ENCODE results near the gene GUCY2D.

Gene GUCY2D

GRCh38 chr17:8041249-8041928, 39.0 kb downstream of the GUCY2D start:
- no peak overlapping the region for H3K4me3 ChIP-seq (ENCODE audit: low read depth, low read length)
- in situ Hi-C loops (cut with HindIII; ENCODE audit: low sequenced_read_pairs) = no loop called here
- peak; percentile 35 for DNase-seq (ENCODE audit: low read depth)
- peak; percentile 60 for TF ChIP-seq CTCF (IDR thresholded peaks at IDR 0.05; ENCODE audit: low read depth, low read length, missing control alignments)

DNA sequence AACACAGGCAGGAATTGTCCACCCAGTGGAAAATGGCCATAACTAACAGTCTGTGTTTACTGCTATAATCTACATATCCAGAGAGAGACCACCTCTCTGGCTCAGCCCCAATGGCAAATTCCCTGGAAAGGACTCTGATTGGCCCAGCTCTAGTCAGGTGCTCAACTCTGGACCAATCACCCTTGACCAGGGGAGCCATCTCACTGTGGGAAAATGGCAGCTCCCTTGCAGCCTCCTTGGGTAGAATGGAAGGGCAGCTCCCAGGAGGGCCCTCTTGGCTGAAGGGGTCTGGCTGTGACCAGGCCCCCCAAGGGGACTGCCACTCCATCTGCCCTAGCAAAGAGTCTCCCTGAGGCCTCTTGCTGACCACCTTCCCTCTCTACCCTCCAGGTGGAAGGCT, 39.6 kb downstream of the GUCY2D start:
- in situ Hi-C loops (cut with HindIII; ENCODE audit: low sequenced_read_pairs) = no loop called here
- no peak overlapping the region for H3K4me3 ChIP-seq (ENCODE audit: low read depth, low read length)
- no peak for DNase-seq (ENCODE audit: low read depth)
- no peak for TF ChIP-seq CTCF (IDR thresholded peaks at IDR 0.05; ENCODE audit: low read depth, low read length, missing control alignments)

- H3K4me3 ChIP-seq (ENCODE audit: low read depth, low read length) = no peak overlapping the region
- TF ChIP-seq CTCF (IDR thresholded peaks at IDR 0.05; ENCODE audit: low read depth, low read length, missing control alignments) = no peak
- no peak for DNase-seq (ENCODE audit: low read depth)
- in situ Hi-C loops (cut with HindIII; ENCODE audit: low sequenced_read_pairs) = no loop called here
Measured at GRCh38 chr17:8044819-8045810, 42.7 kb downstream of the GUCY2D start.

DNA sequence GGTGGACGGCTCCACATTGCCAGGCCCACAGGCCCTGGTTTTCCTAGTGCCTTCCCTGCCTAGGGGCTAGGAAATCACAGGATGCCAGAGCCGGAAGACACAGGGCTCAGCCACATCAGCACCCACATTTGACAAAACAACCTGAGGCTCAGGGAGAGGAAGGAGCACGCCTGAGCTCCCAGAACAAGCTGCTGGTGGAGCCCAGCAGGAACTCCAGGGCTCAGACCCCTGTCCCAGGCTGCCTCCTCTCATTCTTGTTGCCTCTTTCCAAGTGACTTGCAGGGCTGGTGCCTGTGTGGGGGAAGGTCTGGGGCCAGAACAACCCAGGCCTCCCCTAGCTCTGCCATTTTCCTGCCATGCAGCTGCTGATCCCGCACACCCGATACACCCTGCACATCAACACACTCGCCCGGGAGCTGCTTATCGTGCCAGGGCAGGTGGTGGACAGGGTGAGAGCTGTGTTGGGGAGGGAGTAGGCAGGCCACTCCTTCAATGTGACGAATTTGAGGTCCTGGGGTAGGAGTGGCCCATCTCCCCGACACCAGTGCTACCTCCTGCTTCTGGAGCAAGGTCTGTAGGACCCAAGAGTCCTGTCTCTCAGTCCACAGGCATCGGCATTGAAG, 44.0 kb downstream of the GUCY2D start:
- TF ChIP-seq CTCF (IDR thresholded peaks at IDR 0.05; ENCODE audit: low read depth, low read length, missing control alignments) = no peak
- H3K4me3 ChIP-seq (ENCODE audit: low read depth, low read length) = no peak overlapping the region
- DNase-seq (ENCODE audit: low read depth) = no peak
- in situ Hi-C loops (cut with HindIII; ENCODE audit: low sequenced_read_pairs) = no loop called here

DNA sequence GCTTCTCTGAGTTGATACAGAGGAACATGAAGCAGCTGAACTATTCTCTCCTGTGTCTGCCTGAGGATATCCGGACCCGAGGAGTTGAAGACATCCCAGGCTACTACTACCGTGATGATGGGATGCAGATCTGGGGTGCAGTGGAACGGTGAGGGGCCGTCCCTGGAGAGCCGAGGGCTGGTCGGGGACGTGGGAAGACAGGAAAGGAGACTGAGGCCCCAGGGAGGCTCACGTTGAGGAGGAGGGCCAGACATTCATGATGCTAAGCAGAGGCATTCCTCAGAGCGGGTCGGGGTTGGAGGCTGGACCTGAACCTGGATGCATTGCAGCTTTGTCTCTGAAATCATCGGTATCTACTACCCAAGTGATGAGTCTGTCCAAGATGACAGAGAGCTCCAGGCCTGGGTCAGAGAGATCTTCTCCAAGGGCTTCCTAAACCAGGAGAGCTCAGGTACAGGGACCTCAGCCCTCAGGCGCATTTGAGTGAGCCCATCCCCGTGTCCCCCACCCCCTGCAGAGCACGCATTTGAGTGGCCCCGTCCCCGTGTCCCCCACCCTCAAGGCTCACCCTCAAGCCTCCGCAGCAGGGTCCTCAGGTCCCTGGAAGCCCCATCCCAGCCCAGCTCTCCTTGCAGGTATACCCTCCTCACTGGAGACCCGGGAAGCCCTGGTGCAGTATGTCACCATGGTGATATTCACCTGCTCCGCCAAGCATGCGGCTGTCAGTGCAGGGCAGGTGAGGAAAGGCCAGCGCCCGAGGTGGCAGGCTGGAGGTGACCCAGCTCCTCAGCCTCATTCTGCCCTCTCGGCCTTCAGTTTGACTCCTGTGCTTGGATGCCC, 44.7 kb downstream of the GUCY2D start:
- H3K4me3 ChIP-seq (ENCODE audit: low read depth, low read length) = no peak overlapping the region
- DNase-seq (ENCODE audit: low read depth) = no peak
- in situ Hi-C loops (cut with HindIII; ENCODE audit: low sequenced_read_pairs) = no loop called here
- TF ChIP-seq CTCF (IDR thresholded peaks at IDR 0.05; ENCODE audit: low read depth, low read length, missing control alignments) = no peak

DNA sequence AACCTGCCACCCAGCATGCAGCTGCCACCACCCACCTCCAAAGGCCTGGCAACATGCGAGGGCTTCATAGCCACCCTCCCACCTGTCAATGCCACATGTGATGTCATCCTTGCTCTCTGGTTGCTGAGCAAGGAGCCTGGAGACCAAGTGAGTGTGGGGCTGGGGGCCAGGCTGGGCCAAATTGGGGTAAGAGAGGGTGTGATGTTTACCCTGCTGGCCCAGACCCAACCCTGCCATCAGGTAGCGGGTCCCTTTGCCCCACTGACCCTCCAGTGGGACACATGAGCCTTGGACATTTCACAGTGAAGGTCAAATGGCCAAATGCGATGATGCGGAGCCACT, 45.3 kb downstream of the GUCY2D start:
- TF ChIP-seq CTCF (IDR thresholded peaks at IDR 0.05; ENCODE audit: low read depth, low read length, missing control alignments) = no peak
- no peak for DNase-seq (ENCODE audit: low read depth)
- in situ Hi-C loops (cut with HindIII; ENCODE audit: low sequenced_read_pairs) = no loop called here
- H3K4me3 ChIP-seq (ENCODE audit: low read depth, low read length) = no peak overlapping the region

Data from astrocyte of the cerebellum (primary cell).